Hepatocyte (in vitro differentiated cells): ENCODE data around the gene ZNF438. TPM values are rescaled to one million over a fixed set of nuclear protein-coding genes. Genes with fewer than 3 reads are reported as not detected.

ENCODE experiments used
- DNase-seq: peaks from one replicate; pipeline ENCODE4 v3.0.0-alpha.2; 2016; ENCODE audit warnings: low spot score
- H2AFZ ChIP-seq: fragments of 200-600 bp; sonication (generic); 2 replicates; pipeline ENCODE4 v1.6.0; 2016; ENCODE audit warnings: antibody characterized with exemption, mild to moderate bottlenecking
- H3K27ac ChIP-seq: fragments of 200-600 bp; sonication (generic); 2 replicates; pipeline ENCODE4 v1.5.1; 2016; ENCODE audit warnings: mild to moderate bottlenecking
- H3K27me3 ChIP-seq: fragments of 200-600 bp; sonication (generic); 2 replicates; pipeline ENCODE4 v1.6.1; 2016
- H3K36me3 ChIP-seq: fragments of 200-600 bp; sonication (generic); replicated peaks from 2 replicates; pipeline ENCODE4 v1.5.1; 2016; ENCODE audit warnings: low read depth; ENCODE audit not compliant: insufficient read depth
- H3K4me1 ChIP-seq: fragments of 200-600 bp; sonication (generic); 2 replicates; pipeline ENCODE4 v1.5.1; 2016; ENCODE audit warnings: mild to moderate bottlenecking, moderate library complexity; ENCODE audit not compliant: insufficient read depth
- H3K4me2 ChIP-seq: fragments of 200-600 bp; sonication (generic); 2 replicates; pipeline ENCODE4 v1.6.0; 2016
- H3K4me3 ChIP-seq: fragments of 200-600 bp; sonication (generic); 2 replicates; pipeline ENCODE4 v1.5.1; 2016; ENCODE audit warnings: mild to moderate bottlenecking
- H3K79me2 ChIP-seq: fragments of 200-600 bp; sonication (generic); 2 replicates; pipeline ENCODE4 v1.6.0; 2017; ENCODE audit warnings: mild to moderate bottlenecking
- H3K9me2 ChIP-seq: fragments of 200-600 bp; sonication (generic); replicated peaks from 2 replicates; pipeline ENCODE4 v1.6.0; 2017; ENCODE audit warnings: mild to moderate bottlenecking; ENCODE audit not compliant: insufficient read depth
- H3K9me3 ChIP-seq: fragments of 200-600 bp; sonication (generic); 2 replicates; pipeline ENCODE4 v1.5.1; 2016; ENCODE audit warnings: low read depth, mild to moderate bottlenecking
- H4K20me1 ChIP-seq: fragments of 200-600 bp; sonication (generic); 2 replicates; pipeline ENCODE4 v1.6.0; 2016; ENCODE audit warnings: mild to moderate bottlenecking; ENCODE audit not compliant: insufficient read depth, poor library complexity, severe bottlenecking
- CTCF ChIP-seq: fragments of 200-600 bp; sonication (generic); IDR thresholded peaks from 2 replicates; pipeline ENCODE4 v1.5.1; 2016; ENCODE audit warnings: antibody characterized with exemption, mild to moderate bottlenecking; ENCODE audit not compliant: poor library complexity
- EZH2 ChIP-seq: fragments of 200-600 bp; sonication (generic); IDR thresholded peaks from 2 replicates; pipeline ENCODE4 v1.6.1; 2016; ENCODE audit warnings: antibody characterized with exemption, mild to moderate bottlenecking, borderline replicate concordance
- EZH2phosphoT487 ChIP-seq: fragments of 200-600 bp; sonication (generic); IDR thresholded peaks from one replicate; pipeline ENCODE4 v1.6.1; 2018; ENCODE audit warnings: antibody characterized with exemption, mild to moderate bottlenecking, low read depth, moderate library complexity; ENCODE audit not compliant: unreplicated experiment, severe bottlenecking
- WGBS: methylation state at CpG from one replicate; pipeline ENCODE4 v1.1.6; 2016; ENCODE audit warnings: low lambda C conversion rate; ENCODE audit errors: missing lambda C conversion rate; 5-methylcytosine and 5-hydroxymethylcytosine counted together
- polyA plus RNA-seq: library from polyadenylated mRNA; unstranded; fragments of >200 nt; fragmentation: Nextera tagmentation; extraction: Ambion mirVana; gene quantifications from 2 replicates; pipeline ENCODE4 v1.2.1, GENCODE V29; 2016
- total RNA-seq: library from RNA; depleted of rRNA; stranded (reverse); fragments of >200 nt; gene quantifications from 2 replicates; pipeline ENCODE4 v1.2.3, GENCODE V29; 2014

Gene ZNF438
- total and polyA plus RNA-seq, 2 experiments from 2014 or later, result 2.3 to 5.0 TPM

GRCh38 chr10:30825022-30825421, 206.6 kb downstream of the ZNF438 start:
- WGBS, result 93% methylated on average over 3 of the region's 3 CpGs
- Histone ChIP-seq H3K9me2 (no peaks in the 10 kb centered on the region), H3K9me3 (no peaks in the 10 kb centered on the region), H3K4me1 (peaks cover 27% of the 10 kb centered on the region), H3K79me2 (no peaks in the 10 kb centered on the region), H3K4me3 (no peak overlapping the region), H2AFZ (no peak overlapping the region), H3K27me3 (no peaks in the 10 kb centered on the region), H3K36me3 (no peaks in the 10 kb centered on the region), H3K4me2 (no peak overlapping the region), H3K27ac (no peak overlapping the region), H4K20me1 (no peaks in the 10 kb centered on the region)
- no peak for TF ChIP-seq CTCF
- no peak for TF ChIP-seq EZH2
- TF ChIP-seq EZH2phosphoT487, result no peak
- no peak for DNase-seq

GRCh38 chr10:30823651-30824050, 208.0 kb downstream of the ZNF438 start:
- TF ChIP-seq CTCF (no peak), EZH2phosphoT487 (no peak), EZH2 (no peak)
- H3K27ac ChIP-seq, result no peak overlapping the region
- no peaks in the 10 kb centered on the region for H4K20me1 ChIP-seq
- no peak for DNase-seq
- H3K27me3 ChIP-seq, result no peaks in the 10 kb centered on the region
- no peaks in the 10 kb centered on the region for H3K9me2 ChIP-seq
- no peak overlapping the region for H3K4me2 ChIP-seq
- no peak overlapping the region for H2AFZ ChIP-seq
- no peak overlapping the region for H3K4me3 ChIP-seq
- H3K9me3 ChIP-seq, result no peaks in the 10 kb centered on the region
- H3K4me1 ChIP-seq, result peaks cover 36% of the 10 kb centered on the region
- no peaks in the 10 kb centered on the region for H3K79me2 ChIP-seq
- WGBS, result 94% methylated on average over 2 of the region's 2 CpGs
- H3K36me3 ChIP-seq, result no peaks in the 10 kb centered on the region

GRCh38 chr10:30822693-30823465, 208.8 kb downstream of the ZNF438 start:
- no peak for DNase-seq
- H3K4me2 ChIP-seq, result no peak overlapping the region
- H4K20me1 ChIP-seq, result no peaks in the 10 kb centered on the region
- H3K9me3 ChIP-seq, result no peaks in the 10 kb centered on the region
- no peaks in the 10 kb centered on the region for H3K9me2 ChIP-seq
- no peak overlapping the region for H3K27ac ChIP-seq
- H3K27me3 ChIP-seq, result no peaks in the 10 kb centered on the region
- H3K36me3 ChIP-seq, result no peaks in the 10 kb centered on the region
- TF ChIP-seq EZH2phosphoT487, result no peak
- TF ChIP-seq EZH2, result no peak
- no peak for TF ChIP-seq CTCF
- H3K4me3 ChIP-seq, result no peak overlapping the region
- H2AFZ ChIP-seq, result no peak overlapping the region
- WGBS, result 88% methylated on average over 10 of the region's 10 CpGs
- no peaks in the 10 kb centered on the region for H3K79me2 ChIP-seq
- H3K4me1 ChIP-seq, result peaks cover 30% of the 10 kb centered on the region
